ENCODE measurements around the gene SBNO1. TPM values are rescaled to one million over a fixed set of nuclear protein-coding genes. Genes with fewer than 3 reads are reported as not detected.

Gene SBNO1
- total and polyA plus RNA-seq, 2 donors (not counting 1 experiment from before 2014, with no cell fraction given) = 5.9 to 47.5 TPM

DNA sequence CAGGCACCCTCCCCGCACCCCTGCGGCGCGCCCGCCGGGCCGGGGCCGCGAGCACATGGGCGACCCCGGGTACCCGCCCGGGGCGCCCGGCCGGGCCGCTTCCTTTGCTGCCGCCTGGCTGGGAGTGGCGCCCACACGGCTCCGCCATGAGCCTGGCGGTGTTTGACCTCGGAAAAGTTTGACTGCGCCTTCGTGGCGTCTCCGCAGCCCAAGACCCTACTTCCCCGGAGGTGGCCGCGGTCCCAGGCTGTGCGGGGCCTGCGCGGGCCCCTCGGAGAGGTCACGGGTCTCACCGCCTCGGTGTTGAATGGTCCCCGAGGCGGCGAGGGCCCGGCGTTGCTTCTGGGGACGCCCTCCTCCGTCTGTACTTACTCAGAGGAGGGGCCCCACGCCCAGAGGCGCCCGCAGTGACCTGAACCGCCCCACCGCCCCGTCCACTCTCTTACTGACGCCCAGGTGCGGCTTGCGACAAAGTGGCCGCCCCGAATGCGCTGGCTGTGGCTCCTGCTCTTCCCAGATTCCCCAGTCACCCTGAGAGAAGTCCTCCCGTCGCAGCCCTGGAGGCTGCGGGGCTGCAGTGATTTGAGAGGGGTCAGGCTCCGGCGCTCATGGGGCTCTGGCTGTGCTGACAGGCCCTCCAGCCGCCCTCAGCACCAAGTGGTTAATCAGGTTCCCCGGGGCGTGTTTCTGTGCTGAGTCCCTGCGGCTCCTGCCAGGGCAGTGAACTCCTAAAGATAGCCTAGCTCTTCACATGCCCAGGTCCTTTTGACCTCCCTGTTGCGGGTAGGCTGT is 25.1 kb upstream of the SBNO1 start:
- 14% methylated on average over 66 of the region's 66 CpGs for WGBS (ENCODE audit: insufficient coverage)
- Histone ChIP-seq H3K9ac (ENCODE audit: low read length) (peak overlapping the region; percentile 67), H3K4me2 (replicated peaks; ENCODE audit: low read depth, low read length, poor library complexity, severe bottlenecking) (peak overlapping the region; percentile 94), H3K79me2 (ENCODE audit: control insufficient read depth, insufficient read depth, low read length) (peaks cover 52% of the 10 kb centered on the region), H3K9me3 (ENCODE audit: control extremely low read depth in 1 of 3, control insufficient read depth in 2 of 3, insufficient read depth in 1 of 3, low read length in 2 of 3) (no peaks in the 10 kb centered on the region), H4K20me1 (ENCODE audit: control insufficient read depth, insufficient read depth, low read length, poor library complexity, severe bottlenecking) (peaks cover 6% of the 10 kb centered on the region), H3K4me1 (ENCODE audit: control insufficient read depth in 2 of 2, insufficient read depth in 2 of 2, low read length in 2 of 2) (peaks cover 19 to 28% of the 10 kb centered on the region in 2 donors), H3K27me3 (replicated peaks in 1 of 4; ENCODE audit: control extremely low read depth in 1 of 4, control insufficient read depth in 3 of 4, insufficient read depth in 4 of 4, low read length in 3 of 4) (no peaks in the 10 kb centered on the region), H2AFZ (ENCODE audit: insufficient read depth, low read depth, low read length, poor library complexity, severe bottlenecking) (peak overlapping the region; percentile 81), H3K27ac (ENCODE audit: low read length in 2 of 2) (peak overlapping the region in 1 of 2 donors; percentile 55), H3K4me3 (ENCODE audit: control extremely low read depth in 1 of 5, extremely low read depth in 1 of 5, insufficient read depth in 1 of 5, low read depth in 2 of 5, low read length in 4 of 5) (peak overlapping the region; percentile 38 to 65 (median 59)), H3K36me3 (replicated peaks in 1 of 2; ENCODE audit: control extremely low read depth in 1 of 2, control insufficient read depth in 1 of 2, extremely low read depth in 1 of 2, insufficient read depth in 2 of 2, low read length in 1 of 2) (peaks cover 3 to 27% of the 10 kb centered on the region in 2 experiments)
- intact Hi-C loops (cut with micrococcal nuclease) = loop anchor here (2.0 to 5.0 kb wide), 2 partner anchors 79 to 213 kb away; partner anchors contain the start of gene DDX55
- H3K4me1 Mint-ChIP-seq = peaks cover 26% of the 10 kb centered on the region
- peak; percentile 62 for DNase-seq
- no peaks in the 10 kb centered on the region for H3K9me3 Mint-ChIP-seq (ENCODE audit: insufficient read depth)
- POLR2A ChIA-PET = no interaction called here
- peak overlapping the region; percentile 90 for H3K27ac Mint-ChIP-seq
- H3K4me3 Mint-ChIP-seq = peak overlapping the region; percentile 90
- CTCF ChIA-PET = interaction anchor here (0.9 kb wide), 1 partner anchor 19 kb away, joined by 3 read pairs; no protein-coding TSS in a partner anchor
- TF ChIP-seq EZH2 (IDR thresholded peaks at IDR 0.05; ENCODE audit: borderline replicate concordance, insufficient read depth, low read depth, low read length, poor library complexity, severe bottlenecking) = no peak
- TF ChIP-seq, protein P1, sequence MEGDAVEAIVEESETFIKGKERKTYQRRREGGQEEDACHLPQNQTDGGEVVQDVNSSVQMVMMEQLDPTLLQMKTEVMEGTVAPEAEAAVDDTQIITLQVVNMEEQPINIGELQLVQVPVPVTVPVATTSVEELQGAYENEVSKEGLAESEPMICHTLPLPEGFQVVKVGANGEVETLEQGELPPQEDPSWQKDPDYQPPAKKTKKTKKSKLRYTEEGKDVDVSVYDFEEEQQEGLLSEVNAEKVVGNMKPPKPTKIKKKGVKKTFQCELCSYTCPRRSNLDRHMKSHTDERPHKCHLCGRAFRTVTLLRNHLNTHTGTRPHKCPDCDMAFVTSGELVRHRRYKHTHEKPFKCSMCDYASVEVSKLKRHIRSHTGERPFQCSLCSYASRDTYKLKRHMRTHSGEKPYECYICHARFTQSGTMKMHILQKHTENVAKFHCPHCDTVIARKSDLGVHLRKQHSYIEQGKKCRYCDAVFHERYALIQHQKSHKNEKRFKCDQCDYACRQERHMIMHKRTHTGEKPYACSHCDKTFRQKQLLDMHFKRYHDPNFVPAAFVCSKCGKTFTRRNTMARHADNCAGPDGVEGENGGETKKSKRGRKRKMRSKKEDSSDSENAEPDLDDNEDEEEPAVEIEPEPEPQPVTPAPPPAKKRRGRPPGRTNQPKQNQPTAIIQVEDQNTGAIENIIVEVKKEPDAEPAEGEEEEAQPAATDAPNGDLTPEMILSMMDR (IDR thresholded peaks at IDR 0.05) = no peak
- ATAC-seq (ENCODE audit: low read depth) = peak; percentile 11
- H3K27me3 Mint-ChIP-seq = no peaks in the 10 kb centered on the region
